ENCODE results near the gene PATL1. TPM values are rescaled to one million over a fixed set of nuclear protein-coding genes. Genes with fewer than 3 reads are reported as not detected.

PATL1 gene
- total and polyA plus RNA-seq, 2 of the 8 experiments (the other 6 are each of a cell fraction or from before 2014, with no cell fraction given), result 30.4 to 33.4 TPM

DNA sequence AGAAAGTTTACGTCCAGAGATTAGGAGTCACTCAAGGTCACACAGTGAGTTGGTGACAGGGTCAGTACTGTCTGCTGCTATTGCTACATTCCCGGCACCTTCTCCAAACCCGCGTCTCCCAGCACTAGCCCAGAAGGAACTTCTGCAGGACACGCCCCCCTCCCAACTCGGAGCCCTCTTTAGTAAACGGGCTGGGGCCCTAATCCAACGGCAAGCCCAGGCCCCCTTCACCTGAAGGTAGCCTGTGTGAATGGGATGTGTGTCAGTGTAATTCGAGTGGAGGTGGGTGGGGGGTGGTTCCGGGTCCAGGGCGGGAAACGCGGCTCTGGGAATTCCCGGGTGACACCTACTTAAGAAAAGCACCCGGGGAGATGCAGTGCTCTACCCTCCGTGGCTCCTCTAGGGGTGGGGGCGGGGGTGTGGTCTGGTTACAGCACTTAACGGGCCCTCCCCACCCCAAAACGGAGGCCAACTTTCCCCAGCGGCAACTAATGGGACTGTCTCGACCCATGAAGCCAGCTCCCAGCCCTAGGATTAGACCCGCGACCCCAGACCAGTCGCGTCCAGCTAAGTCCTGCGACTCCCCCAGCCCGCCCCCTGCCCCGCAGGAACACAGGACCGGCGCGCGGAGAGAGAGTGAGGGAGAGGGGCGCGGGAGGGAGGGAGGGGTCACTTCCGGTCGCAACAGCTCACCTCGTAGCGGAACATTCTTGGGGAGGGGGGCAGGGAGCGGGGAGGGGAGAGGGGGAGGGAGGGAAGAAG, 468 bp downstream of the PATL1 start (continued):
- TF ChIP-seq CREB1 (IDR thresholded peaks at IDR 0.05) (no peak), MAX (IDR thresholded peaks at IDR 0.05) (no peak), EZH2 (IDR thresholded peaks at IDR 0.05; ENCODE audit: low read depth, low read length, severe bottlenecking) (no peak), TBP (IDR thresholded peaks at IDR 0.05; ENCODE audit: low read depth, low read length) (no peak; the same call in 1 of the 2 replicates), SIRT6 (IDR thresholded peaks at IDR 0.05; ENCODE audit: low read length) (no peak), HDAC6 (IDR thresholded peaks at IDR 0.05; ENCODE audit: low read depth, low read length) (no peak), RAD21 (IDR thresholded peaks at IDR 0.05 in 1 of 2, conservative IDR thresholded peaks at IDR 0.05 in 1 of 2; ENCODE audit: low read depth in 2 of 2, low read length in 2 of 2) (no peak; a peak in 1 of 4 replicates), SP4 (IDR thresholded peaks at IDR 0.05; ENCODE audit: low read length) (no peak), YY1 (IDR thresholded peaks at IDR 0.05; ENCODE audit: low read depth, low read length) (no peak), RBBP5 (IDR thresholded peaks at IDR 0.05; ENCODE audit: borderline replicate concordance, low read depth, low read length) (no peak), EP300 (IDR thresholded peaks at IDR 0.05; ENCODE audit: borderline replicate concordance in 1 of 2, low read depth in 2 of 2, low read length in 2 of 2) (no peak; a peak in 1 of 3 replicates), SAP30 (IDR thresholded peaks at IDR 0.05; ENCODE audit: insufficient read depth, insufficient replicate concordance, low read length) (peak; percentile 81), NRF1 (IDR thresholded peaks at IDR 0.05; ENCODE audit: low read depth, low read length) (no peak), ATF3 (IDR thresholded peaks at IDR 0.05; ENCODE audit: insufficient read depth, low read depth, low read length) (no peak), TEAD4 (IDR thresholded peaks at IDR 0.05; ENCODE audit: low read depth, low read length) (peak; percentile 71), JUND (IDR thresholded peaks at IDR 0.05; ENCODE audit: low read length) (no peak), RNF2 (IDR thresholded peaks at IDR 0.05; ENCODE audit: borderline replicate concordance, low read depth, low read length, missing control alignments, poor library complexity, severe bottlenecking) (no peak), RFX5 (IDR thresholded peaks at IDR 0.05; ENCODE audit: borderline replicate concordance, low read depth, low read length) (no peak), SRF (IDR thresholded peaks at IDR 0.05; ENCODE audit: low read depth, low read length) (no peak)
- TF ChIP-seq, protein P1, sequence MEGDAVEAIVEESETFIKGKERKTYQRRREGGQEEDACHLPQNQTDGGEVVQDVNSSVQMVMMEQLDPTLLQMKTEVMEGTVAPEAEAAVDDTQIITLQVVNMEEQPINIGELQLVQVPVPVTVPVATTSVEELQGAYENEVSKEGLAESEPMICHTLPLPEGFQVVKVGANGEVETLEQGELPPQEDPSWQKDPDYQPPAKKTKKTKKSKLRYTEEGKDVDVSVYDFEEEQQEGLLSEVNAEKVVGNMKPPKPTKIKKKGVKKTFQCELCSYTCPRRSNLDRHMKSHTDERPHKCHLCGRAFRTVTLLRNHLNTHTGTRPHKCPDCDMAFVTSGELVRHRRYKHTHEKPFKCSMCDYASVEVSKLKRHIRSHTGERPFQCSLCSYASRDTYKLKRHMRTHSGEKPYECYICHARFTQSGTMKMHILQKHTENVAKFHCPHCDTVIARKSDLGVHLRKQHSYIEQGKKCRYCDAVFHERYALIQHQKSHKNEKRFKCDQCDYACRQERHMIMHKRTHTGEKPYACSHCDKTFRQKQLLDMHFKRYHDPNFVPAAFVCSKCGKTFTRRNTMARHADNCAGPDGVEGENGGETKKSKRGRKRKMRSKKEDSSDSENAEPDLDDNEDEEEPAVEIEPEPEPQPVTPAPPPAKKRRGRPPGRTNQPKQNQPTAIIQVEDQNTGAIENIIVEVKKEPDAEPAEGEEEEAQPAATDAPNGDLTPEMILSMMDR (IDR thresholded peaks at IDR 0.05; ENCODE audit: control extremely low read depth in 1 of 3, insufficient read depth in 1 of 3, low read depth in 1 of 3, low read length in 3 of 3), result no peak

All from H1 (cell line).